DND-41 (cell line): ENCODE results near the gene TMEM234.

ENCODE experiments used
- CTCF ChIP-seq: IDR thresholded peaks from 2 replicates; pipeline ENCODE4 v1.5.1; 2012; ENCODE audit warnings: borderline replicate concordance, low read length, moderate library complexity, mild to moderate bottlenecking; ENCODE audit not compliant: poor library complexity, severe bottlenecking; ENCODE audit errors: extremely low read depth
- EZH2 ChIP-seq: IDR thresholded peaks from 3 replicates; pipeline ENCODE4 v1.6.1; 2012; ENCODE audit warnings: borderline replicate concordance, low read depth, mild to moderate bottlenecking, moderate library complexity, low read length, inconsistent platforms; ENCODE audit not compliant: severe bottlenecking

- TF ChIP-seq CTCF, result no peak
- no peak for TF ChIP-seq EZH2
Measured at GRCh38 chr1:32197074-32197473, 25.1 kb downstream of the TMEM234 start.
